Left renal pelvis (tissue), 4 donors: ENCODE measurements around the gene RRP1B. TPM values are rescaled to one million over a fixed set of nuclear protein-coding genes. Genes with fewer than 3 reads are reported as not detected.
"Not testable (repeated sequence)": the region's sequence is repeated elsewhere in the genome, so short reads cannot be mapped to it uniquely, and the experiment has no call there.

Source experiments
- DNase-seq, 4 donors: peaks; one replicate each; pipeline ENCODE4 v3.0.0-alpha.2; 2013; ENCODE audit warnings: low read depth in 4 of 4, low spot score in 3 of 4
- polyA plus RNA-seq, 4 donors: library from polyadenylated mRNA; unstranded; fragments of 120-200 nt; gene quantifications; one replicate each; pipeline ENCODE4 v1.2.1, GENCODE V29; 2013; ENCODE audit not compliant: insufficient read length in 4 of 4

Gene RRP1B
- polyA plus RNA-seq, 4 donors: 30.6 to 32.4 (median 31.2) TPM

DNA sequence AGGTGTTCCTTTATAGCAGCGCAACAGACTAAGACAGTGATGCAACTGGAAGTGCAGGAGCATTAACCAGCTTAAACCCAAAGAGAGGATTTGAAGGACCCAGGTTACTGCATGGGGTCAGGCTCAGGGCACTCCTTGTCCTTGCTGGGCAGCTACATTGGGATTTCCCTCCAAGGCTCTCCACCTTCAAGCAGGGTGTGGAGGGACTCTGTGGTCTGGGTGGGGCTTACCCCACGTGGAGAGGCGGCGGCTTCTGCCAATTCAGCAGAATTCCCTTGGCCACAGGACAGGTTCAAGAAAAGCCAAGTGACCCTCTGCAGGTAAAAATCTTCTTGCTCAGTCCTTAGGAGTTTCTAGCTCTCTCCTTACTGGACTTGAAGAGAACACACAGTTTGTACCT lies 6.5 kb downstream of the RRP1B start:
- DNase-seq: no peak

GRCh38 chr21:43667191-43667904 lies 8.0 kb downstream of the RRP1B start:
- DNase-seq: no peak

DNA sequence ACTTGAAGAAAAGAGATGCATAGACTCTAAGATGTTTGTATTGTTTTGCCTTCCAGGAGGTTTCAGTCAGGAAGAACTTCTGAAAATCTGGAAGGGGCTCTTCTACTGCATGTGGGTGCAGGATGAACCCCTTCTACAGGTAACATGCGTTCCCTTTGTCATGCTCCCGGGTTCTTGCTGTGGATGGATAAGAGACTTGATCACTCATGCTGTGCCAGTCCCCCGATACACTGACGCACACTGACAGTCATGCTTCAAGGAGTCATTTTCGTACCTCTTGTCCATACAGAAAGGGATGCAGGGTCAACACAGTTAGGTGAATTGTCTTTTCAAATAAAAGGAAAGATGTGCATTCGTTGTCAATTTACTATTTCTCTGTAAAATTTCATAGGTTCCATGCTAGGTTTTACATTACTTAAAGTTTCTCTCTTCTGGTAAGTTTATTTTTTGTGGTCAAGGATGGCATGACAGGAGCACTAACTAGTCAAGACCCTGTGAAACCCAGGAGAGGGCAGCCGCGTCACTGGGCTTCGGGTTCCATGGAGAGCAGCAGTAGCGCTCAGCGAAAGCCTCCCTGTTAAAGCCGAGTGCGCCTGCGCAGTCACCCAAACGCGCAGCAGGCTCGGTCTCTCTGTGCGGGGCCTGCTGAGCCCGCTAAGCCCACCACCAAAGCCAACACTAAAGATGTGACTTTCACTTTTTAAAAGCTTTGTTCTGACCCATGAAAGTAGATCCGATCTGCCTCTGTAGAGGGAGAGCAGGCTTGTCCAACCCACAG lies 10.7 kb downstream of the RRP1B start:
- DNase-seq: no peak

GRCh38 chr21:43675871-43676270 lies 16.5 kb downstream of the RRP1B start:
- no peak for DNase-seq

- DNase-seq: no peak
Measured at GRCh38 chr21:43676391-43676790, 17.0 kb downstream of the RRP1B start.

DNA sequence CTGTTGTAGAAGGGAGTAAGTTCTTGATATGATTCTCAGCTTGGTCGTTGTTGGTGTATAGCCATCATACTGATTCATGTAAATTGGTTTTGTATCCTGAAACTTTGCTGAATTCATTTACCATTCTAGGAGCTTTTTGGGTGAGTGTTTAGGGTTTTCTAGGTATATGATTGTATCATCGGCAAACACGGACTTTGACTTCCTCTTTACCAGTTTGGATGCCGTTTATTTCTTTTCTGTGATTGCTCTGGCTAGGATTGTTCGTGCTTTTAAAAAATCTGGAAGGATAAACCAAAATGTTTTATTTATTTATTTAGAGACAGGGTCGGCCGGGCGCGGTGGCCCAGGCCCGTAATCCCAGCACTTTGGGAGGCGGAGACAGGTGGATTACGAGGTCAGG lies 20.6 kb downstream of the RRP1B start:
- no peak for DNase-seq

DNA sequence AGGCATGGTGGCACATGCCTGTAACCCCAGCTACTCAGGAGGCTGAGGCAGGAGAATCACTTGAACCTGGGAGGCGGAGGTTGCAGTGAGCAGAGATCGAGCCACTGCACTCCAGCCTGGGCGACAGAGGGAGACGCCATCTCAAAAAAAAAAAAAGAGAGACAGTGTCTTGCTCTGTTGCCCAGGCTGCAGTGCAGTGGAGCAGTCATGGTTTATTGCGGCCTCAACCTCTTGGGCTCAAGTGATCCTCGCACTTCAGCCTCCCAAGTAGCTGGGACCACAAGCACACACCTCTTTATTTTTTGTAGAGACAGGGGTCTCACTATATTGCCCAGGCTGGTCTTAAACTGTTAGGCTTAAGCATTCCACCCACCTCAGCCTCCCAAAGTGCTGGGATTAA lies 21.1 kb downstream of the RRP1B start:
- not testable (repeated sequence) for DNase-seq

GRCh38 chr21:43681650-43682049 lies 22.3 kb downstream of the RRP1B start:
- DNase-seq: no peak

- no peak for DNase-seq
Measured at GRCh38 chr21:43684424-43684823, 25.1 kb downstream of the RRP1B start.

GRCh38 chr21:43686811-43687565 lies 27.6 kb downstream of the RRP1B start:
- no peak for DNase-seq

DNA sequence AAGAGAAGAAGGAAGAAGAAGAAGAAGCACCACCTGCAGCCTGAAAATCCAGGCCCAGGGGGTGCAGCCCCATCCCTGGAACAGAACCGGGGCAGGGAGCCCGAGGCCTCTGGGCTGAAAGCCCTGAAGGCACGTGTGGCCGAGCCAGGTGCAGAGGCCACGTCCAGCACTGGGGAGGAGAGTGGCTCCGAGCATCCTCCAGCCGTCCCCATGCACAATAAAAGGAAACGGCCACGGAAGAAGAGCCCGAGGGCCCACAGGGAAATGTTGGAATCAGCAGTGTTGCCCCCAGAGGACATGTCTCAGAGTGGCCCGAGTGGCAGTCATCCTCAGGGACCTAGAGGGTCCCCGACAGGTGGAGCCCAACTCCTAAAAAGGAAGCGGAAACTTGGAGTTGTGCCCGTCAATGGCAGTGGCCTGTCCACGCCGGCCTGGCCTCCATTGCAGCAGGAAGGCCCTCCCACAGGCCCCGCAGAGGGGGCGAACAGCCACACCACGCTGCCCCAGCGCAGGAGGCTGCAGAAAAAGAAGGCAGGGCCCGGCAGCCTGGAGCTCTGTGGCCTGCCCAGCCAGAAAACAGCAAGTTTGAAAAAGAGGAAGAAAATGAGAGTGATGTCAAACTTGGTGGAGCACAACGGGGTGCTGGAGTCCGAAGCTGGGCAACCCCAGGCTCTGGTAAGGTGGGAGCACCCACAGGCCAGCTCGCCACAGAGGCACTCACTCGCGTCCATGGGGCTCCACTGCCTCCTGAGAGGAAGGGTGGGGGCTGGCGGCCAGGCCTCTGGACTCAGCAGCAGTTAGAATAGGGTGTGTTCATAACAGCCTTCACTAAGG lies 28.4 kb downstream of the RRP1B start:
- DNase-seq: no peak

GRCh38 chr21:43688906-43689305 lies 29.5 kb downstream of the RRP1B start:
- DNase-seq: no peak

GRCh38 chr21:43689556-43690337 lies 30.4 kb downstream of the RRP1B start:
- DNase-seq: no peak

DNA sequence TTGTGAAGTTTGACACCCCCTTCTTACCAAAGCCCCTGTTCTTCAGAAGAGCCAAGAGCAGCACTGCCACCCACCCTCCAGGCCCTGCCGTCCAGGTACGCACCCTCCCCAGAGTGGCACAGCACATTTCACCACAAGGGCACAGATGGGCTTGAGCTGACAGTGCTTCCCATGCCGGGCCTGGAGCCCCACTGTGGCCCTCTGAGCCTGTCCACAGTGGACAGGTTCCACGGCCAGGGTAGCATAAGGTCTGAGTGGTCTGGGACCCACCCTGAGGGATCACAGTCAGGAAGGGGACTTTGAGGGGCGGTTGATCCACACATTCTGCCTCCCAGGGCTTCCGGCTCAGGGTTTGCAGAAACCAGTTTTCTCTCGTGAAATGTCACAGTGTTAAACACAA lies 31.0 kb downstream of the RRP1B start:
- no peak for DNase-seq

DNA sequence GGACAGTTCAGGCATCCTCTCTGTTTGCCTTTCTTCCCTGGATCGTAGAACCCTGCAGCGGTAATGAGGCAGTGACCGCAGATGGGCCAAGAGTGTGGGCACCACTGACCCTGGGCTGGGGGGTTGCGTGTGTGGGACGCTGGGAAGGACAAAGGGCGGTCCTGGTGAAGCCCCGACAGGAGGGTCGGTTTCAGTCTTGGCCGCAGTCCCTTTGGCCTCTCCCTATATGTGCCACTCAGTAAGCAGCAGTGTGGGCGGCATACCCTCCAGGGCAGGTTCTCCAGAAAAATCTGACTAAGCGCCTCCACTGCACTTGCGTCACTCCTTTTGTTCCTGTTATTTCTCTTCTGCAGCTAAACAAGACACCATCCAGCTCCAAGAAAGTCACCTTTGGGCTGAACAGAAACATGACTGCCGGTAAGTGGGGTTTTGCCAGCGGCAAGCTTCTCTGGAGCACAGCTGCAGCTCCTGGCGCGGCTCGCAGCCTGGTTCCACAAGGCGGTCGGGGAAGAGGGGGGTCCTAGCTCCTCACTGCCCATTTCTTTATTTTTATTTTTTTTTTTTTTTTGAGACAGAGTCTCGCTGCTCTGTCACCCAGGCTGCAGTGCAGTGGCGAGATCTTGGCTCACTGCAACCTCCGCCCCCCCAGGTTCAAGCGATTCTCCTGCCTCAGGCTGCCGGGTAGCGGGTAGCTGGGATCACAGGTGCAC lies 31.9 kb downstream of the RRP1B start:
- DNase-seq: no peak

DNA sequence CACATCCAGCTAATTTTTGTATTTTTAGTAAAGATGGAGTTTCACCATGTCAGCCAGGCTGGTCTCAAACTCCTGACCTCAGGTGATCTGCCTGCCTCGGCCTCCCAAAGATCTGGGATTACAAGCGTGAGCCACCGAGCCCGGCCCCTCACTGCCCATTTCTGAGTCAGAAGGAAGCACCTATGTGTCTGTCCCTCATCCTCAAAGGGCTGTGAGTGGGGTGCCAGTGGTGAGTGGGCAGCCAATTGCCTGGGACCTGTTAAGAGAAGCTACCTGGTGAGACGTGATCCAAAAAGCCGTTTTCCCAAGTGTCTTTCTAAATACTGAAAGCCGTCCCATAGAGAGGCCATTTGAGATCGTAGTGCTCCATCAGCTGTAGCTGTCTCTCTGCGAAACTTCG lies 32.4 kb downstream of the RRP1B start:
- DNase-seq: no peak

- DNase-seq: no peak
Measured at GRCh38 chr21:43692949-43693348, 33.6 kb downstream of the RRP1B start.

DNA sequence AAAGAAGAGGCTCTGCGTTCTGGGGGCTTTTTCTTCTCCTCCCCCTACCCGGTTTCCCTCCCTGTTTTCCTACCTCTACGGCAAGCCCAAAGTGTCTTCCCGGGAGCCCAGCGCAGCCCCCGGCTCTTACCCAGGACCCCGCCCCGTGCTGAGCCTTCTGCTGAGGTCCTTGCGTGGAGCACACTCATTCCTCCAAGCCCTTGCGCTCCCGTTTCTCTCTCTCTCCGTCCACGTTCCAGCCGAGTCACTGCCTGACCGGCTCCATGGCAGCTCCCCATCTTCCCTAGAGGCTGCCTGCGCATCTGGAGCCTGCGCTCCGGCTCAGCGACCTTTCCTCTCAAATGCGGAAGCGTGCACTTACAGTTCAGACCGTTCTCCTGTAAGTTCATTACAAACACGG lies 34.6 kb downstream of the RRP1B start:
- DNase-seq: no peak

GRCh38 chr21:43694437-43695079 lies 35.2 kb downstream of the RRP1B start:
- no peak for DNase-seq
